ENCODE results near the gene ANKZF1. TPM values are rescaled to one million over a fixed set of nuclear protein-coding genes. Genes with fewer than 3 reads are reported as not detected.

The ANKZF1 gene
- total and polyA plus RNA-seq, 10 of the 15 experiments (the other 5 are each of a cell fraction or from before 2014, with no cell fraction given) = 3.1 to 104 (median 35.0) TPM

DNA sequence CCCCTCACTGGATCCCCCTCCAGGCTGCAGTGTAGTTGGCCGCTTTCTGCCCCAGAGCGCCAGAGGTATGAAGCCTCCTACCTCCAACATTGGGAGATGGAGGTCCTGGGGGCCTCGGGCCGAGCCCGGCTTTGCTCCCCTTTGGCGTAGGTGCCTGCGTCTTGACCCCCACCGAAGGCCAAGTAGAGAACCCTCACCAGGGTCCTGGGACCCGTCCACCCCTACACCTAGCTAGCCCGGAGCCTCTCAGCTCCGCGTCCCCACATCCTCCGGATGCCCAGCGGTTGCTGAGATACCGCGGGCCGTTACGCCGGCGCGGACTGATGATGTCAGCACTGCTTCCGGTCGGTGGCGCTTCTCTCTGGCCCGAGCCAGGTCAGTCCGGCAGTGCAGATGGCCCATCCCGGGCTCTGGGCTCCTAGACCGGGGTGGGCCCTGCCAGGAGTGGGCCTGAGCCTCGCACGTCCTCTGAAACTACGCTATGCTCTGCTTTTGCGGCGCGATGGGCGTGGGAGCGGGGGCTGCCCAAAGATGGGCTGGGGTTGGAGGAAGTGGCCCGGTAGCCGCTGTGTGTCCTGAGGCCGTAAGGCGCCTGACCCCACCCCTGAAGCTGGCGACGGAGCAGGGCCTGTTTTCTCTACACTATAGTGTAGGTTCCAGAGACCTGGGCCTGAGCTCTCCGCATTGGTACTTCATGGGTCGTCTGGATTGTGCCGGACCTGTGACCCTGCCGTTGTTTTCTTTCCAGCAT is 15.7 kb downstream of the ANKZF1 start, which contains the start of the genes GLB1L and STK16 (continued):
- TF ChIP-seq IRF3 (IDR thresholded peaks at IDR 0.05) (no peak), ZSCAN29 (IDR thresholded peaks at IDR 0.05) (no peak), TBL1XR1 (IDR thresholded peaks at IDR 0.05; ENCODE audit: low read depth, low read length) (0 out of 2 replicates have a peak, but pooled peaks have one; percentile 17), SP1 (IDR thresholded peaks at IDR 0.05; ENCODE audit: low read depth, low read length) (no peak), HDAC6 (IDR thresholded peaks at IDR 0.05; ENCODE audit: unreplicated experiment) (no peak), CREM (IDR thresholded peaks at IDR 0.05; ENCODE audit: low read depth) (peak; percentile 99), SIN3A (IDR thresholded peaks at IDR 0.05; ENCODE audit: low read depth, low read length) (peak; percentile 96), E4F1 (IDR thresholded peaks at IDR 0.05; ENCODE audit: borderline replicate concordance, partially characterized antibody) (no peak), PML (IDR thresholded peaks at IDR 0.05; ENCODE audit: low read length) (0 out of 2 replicates have a peak, but pooled peaks have one; percentile 60), SRF (IDR thresholded peaks at IDR 0.05; ENCODE audit: low read depth in 2 of 2, low read length in 2 of 2) (peak; percentile 95 to 99), KLF5 (IDR thresholded peaks at IDR 0.05; ENCODE audit: partially characterized antibody) (no peak), BACH1 (IDR thresholded peaks at IDR 0.05; ENCODE audit: borderline replicate concordance) (peak; percentile 61), JUND (IDR thresholded peaks at IDR 0.05; ENCODE audit: low read depth, low read length) (0 out of 2 replicates have a peak, but pooled peaks have one; percentile 36), ZZZ3 (IDR thresholded peaks at IDR 0.05; ENCODE audit: control insufficient read depth, insufficient read length, low read depth) (no peak), YBX1 (IDR thresholded peaks at IDR 0.05) (no peak), MEF2A (IDR thresholded peaks at IDR 0.05; ENCODE audit: insufficient read depth, low read depth, low read length) (no peak), CREB1 (IDR thresholded peaks at IDR 0.05; ENCODE audit: low read depth) (peak; percentile 97), TCF7 (IDR thresholded peaks at IDR 0.05; ENCODE audit: borderline replicate concordance) (no peak), BMI1 (IDR thresholded peaks at IDR 0.05; ENCODE audit: borderline replicate concordance) (no peak), CEBPB (IDR thresholded peaks at IDR 0.05; ENCODE audit: borderline replicate concordance in 1 of 2, low read depth in 2 of 2, low read length in 2 of 2) (no peak), WRNIP1 (IDR thresholded peaks at IDR 0.05; ENCODE audit: borderline replicate concordance, low read depth, low read length) (no peak)
- TF ChIP-seq, protein P1, sequence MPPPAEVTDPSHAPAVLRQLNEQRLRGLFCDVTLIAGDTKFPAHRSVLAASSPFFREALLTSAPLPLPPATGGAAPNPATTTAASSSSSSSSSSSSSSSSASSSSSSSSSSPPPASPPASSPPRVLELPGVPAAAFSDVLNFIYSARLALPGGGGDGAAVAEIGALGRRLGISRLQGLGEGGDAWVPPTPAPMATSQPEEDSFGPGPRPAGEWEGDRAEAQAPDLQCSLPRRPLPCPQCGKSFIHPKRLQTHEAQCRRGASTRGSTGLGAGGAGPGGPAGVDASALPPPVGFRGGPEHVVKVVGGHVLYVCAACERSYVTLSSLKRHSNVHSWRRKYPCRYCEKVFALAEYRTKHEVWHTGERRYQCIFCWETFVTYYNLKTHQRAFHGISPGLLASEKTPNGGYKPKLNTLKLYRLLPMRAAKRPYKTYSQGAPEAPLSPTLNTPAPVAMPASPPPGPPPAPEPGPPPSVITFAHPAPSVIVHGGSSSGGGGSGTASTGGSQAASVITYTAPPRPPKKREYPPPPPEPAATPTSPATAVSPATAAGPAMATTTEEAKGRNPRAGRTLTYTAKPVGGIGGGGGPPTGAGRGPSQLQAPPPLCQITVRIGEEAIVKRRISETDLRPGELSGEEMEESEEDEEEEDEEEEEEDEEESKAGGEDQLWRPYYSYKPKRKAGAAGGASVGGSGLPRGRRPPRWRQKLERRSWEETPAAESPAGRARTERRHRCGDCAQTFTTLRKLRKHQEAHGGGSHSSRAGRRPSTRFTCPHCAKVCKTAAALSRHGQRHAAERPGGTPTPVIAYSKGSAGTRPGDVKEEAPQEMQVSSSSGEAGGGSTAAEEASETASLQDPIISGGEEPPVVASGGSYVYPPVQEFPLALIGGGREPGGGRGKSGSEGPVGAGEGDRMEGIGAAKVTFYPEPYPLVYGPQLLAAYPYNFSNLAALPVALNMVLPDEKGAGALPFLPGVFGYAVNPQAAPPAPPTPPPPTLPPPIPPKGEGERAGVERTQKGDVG (CRISPR knock-in tag; IDR thresholded peaks at IDR 0.05) = no peak
- TF ChIP-seq, protein P2, sequence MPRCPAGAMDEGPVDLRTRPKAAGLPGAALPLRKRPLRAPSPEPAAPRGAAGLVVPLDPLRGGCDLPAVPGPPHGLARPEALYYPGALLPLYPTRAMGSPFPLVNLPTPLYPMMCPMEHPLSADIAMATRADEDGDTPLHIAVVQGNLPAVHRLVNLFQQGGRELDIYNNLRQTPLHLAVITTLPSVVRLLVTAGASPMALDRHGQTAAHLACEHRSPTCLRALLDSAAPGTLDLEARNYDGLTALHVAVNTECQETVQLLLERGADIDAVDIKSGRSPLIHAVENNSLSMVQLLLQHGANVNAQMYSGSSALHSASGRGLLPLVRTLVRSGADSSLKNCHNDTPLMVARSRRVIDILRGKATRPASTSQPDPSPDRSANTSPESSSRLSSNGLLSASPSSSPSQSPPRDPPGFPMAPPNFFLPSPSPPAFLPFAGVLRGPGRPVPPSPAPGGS (IDR thresholded peaks at IDR 0.05; ENCODE audit: borderline replicate concordance, insufficient read depth, low read depth, low read length, poor library complexity, severe bottlenecking) = no peak
